GM12878 (cell line): ENCODE results near the gene RASAL2.

Experiments used
- FOXK2 ChIP-seq: fragments of 450-650 bp; IDR thresholded peaks from 2 replicates; pipeline ENCODE4 v1.6.1; 2017; ENCODE audit warnings: mild to moderate bottlenecking, moderate library complexity
- LARP7 ChIP-seq: fragments of 450-650 bp; IDR thresholded peaks from 2 replicates; pipeline ENCODE4 v1.6.1; 2017; ENCODE audit warnings: mild to moderate bottlenecking
- TAF1 ChIP-seq: IDR thresholded peaks from 2 replicates; pipeline ENCODE4 v1.6.1; 2011; ENCODE audit warnings: mild to moderate bottlenecking, low read depth, low read length, borderline replicate concordance
- TF ChIP-seq, protein P1 (sequence below): fragments of 450-650 bp; IDR thresholded peaks from 2 replicates; pipeline ENCODE4 v1.6.1; 2017; ENCODE audit warnings: mild to moderate bottlenecking
- TF ChIP-seq, protein P2 (sequence below), 3 experiments: IDR thresholded peaks in 2 of 3; conservative IDR thresholded peaks in 1 of 3; 2 replicates each; pipeline ENCODE4 v1.5.1; 2011; ENCODE audit warnings: low read depth in 3 of 3, low read length in 3 of 3, mild to moderate bottlenecking in 3 of 3, control low read depth in 2 of 3, moderate library complexity in 2 of 3, inconsistent platforms in 1 of 3, mixed read lengths in 1 of 3; ENCODE audit not compliant: control insufficient read depth in 2 of 3, insufficient read depth in 1 of 3; ENCODE audit errors: extremely low read depth in 1 of 3
- TF ChIP-seq, protein P3 (sequence below): fragments of 450-650 bp; IDR thresholded peaks from 2 replicates; pipeline ENCODE4 v1.6.1; 2017; ENCODE audit warnings: antibody characterized with exemption, mild to moderate bottlenecking, moderate library complexity

DNA sequence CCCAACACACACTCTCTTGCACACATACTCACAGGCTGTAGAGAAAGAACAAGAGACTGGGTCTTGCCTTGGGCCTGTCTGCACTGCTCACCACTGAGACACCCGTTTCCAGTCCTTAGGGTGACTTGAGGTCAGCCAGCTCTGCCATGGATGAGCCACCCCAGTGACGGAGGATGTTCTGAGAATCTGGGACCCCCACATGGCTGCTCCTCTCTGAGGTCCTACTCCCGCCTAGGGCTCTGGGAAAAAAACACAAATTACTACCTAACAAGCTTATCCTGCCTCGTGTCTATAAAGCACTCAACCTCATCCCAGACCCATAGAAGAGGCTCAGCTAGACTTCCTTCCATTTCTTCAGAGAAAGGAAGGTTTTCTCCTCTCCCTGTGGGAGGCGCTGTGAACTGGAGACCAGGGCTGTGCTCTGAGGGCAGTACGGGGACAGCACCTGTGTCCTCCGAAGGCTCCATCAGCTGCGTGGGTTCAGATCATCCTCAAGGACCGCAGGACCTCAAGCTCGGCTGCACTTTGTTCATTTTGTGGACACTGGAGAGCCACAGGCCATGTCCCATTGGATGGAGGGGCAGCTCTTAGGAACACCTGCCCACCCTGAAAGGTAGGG, 407.1 kb downstream of the RASAL2 start:
- TF ChIP-seq TAF1 (no peak), FOXK2 (no peak), LARP7 (no peak)
- TF ChIP-seq, protein P1, sequence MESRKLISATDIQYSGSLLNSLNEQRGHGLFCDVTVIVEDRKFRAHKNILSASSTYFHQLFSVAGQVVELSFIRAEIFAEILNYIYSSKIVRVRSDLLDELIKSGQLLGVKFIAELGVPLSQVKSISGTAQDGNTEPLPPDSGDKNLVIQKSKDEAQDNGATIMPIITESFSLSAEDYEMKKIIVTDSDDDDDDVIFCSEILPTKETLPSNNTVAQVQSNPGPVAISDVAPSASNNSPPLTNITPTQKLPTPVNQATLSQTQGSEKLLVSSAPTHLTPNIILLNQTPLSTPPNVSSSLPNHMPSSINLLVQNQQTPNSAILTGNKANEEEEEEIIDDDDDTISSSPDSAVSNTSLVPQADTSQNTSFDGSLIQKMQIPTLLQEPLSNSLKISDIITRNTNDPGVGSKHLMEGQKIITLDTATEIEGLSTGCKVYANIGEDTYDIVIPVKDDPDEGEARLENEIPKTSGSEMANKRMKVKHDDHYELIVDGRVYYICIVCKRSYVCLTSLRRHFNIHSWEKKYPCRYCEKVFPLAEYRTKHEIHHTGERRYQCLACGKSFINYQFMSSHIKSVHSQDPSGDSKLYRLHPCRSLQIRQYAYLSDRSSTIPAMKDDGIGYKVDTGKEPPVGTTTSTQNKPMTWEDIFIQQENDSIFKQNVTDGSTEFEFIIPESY = no peak
- TF ChIP-seq, protein P2, sequence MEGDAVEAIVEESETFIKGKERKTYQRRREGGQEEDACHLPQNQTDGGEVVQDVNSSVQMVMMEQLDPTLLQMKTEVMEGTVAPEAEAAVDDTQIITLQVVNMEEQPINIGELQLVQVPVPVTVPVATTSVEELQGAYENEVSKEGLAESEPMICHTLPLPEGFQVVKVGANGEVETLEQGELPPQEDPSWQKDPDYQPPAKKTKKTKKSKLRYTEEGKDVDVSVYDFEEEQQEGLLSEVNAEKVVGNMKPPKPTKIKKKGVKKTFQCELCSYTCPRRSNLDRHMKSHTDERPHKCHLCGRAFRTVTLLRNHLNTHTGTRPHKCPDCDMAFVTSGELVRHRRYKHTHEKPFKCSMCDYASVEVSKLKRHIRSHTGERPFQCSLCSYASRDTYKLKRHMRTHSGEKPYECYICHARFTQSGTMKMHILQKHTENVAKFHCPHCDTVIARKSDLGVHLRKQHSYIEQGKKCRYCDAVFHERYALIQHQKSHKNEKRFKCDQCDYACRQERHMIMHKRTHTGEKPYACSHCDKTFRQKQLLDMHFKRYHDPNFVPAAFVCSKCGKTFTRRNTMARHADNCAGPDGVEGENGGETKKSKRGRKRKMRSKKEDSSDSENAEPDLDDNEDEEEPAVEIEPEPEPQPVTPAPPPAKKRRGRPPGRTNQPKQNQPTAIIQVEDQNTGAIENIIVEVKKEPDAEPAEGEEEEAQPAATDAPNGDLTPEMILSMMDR (IDR thresholded peaks at IDR 0.05 in 2 of 3, conservative IDR thresholded peaks at IDR 0.05 in 1 of 3; ENCODE audit: control insufficient read depth in 2 of 3, extremely low read depth in 1 of 3, insufficient read depth in 1 of 3, low read depth in 3 of 3, low read length in 3 of 3) = no peak
- TF ChIP-seq, protein P3, sequence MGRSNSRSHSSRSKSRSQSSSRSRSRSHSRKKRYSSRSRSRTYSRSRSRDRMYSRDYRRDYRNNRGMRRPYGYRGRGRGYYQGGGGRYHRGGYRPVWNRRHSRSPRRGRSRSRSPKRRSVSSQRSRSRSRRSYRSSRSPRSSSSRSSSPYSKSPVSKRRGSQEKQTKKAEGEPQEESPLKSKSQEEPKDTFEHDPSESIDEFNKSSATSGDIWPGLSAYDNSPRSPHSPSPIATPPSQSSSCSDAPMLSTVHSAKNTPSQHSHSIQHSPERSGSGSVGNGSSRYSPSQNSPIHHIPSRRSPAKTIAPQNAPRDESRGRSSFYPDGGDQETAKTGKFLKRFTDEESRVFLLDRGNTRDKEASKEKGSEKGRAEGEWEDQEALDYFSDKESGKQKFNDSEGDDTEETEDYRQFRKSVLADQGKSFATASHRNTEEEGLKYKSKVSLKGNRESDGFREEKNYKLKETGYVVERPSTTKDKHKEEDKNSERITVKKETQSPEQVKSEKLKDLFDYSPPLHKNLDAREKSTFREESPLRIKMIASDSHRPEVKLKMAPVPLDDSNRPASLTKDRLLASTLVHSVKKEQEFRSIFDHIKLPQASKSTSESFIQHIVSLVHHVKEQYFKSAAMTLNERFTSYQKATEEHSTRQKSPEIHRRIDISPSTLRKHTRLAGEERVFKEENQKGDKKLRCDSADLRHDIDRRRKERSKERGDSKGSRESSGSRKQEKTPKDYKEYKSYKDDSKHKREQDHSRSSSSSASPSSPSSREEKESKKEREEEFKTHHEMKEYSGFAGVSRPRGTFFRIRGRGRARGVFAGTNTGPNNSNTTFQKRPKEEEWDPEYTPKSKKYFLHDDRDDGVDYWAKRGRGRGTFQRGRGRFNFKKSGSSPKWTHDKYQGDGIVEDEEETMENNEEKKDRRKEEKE = no peak
